DOHH2 (cell line): ENCODE measurements around the gene HIVEP1.

Experiments
- CTCF ChIP-seq: fragments of 200-600 bp; sonication (generic); IDR thresholded peaks from one replicate; pipeline ENCODE4 v1.5.1; 2014; ENCODE audit warnings: antibody characterized with exemption, mild to moderate bottlenecking, low read depth, low read length; ENCODE audit not compliant: poor library complexity, severe bottlenecking
- EZH2phosphoT487 ChIP-seq: fragments of 200-600 bp; sonication (generic); IDR thresholded peaks from 2 replicates; pipeline ENCODE4 v1.6.1; 2017; ENCODE audit warnings: borderline replicate concordance, mild to moderate bottlenecking, antibody characterized with exemption, low read length, moderate library complexity, mixed read lengths

- TF ChIP-seq CTCF (no peak), EZH2phosphoT487 (no peak)
These were observed 158.4 kb downstream of the HIVEP1 start for GRCh38 chr6:12170351-12171092.
